PC-9 (cell line): ENCODE results near the gene PSMB1. TPM values are rescaled to one million over a fixed set of nuclear protein-coding genes. Genes with fewer than 3 reads are reported as not detected.

Experiments
- BruUV-seq: library from RNA; stranded (reverse); fragments of 400-500 nt; replicated peaks from 2 replicates; lab custom pipeline; 2021; lab: Mats Ljungman, UMichigan
- CTCF ChIA-PET: fragments of 300-600 bp; sonication (Branson Sonifier 250); formaldehyde crosslinking; loops from one replicate; lab custom pipeline; 2022; ENCODE audit warnings: antibody characterized with exemption; lab: Charles Lee
- POLR2A ChIA-PET: fragments of 300-600 bp; sonication (Branson Sonifier 250); formaldehyde crosslinking; loops from one replicate; lab custom pipeline; 2022; ENCODE audit warnings: antibody characterized with exemption; ENCODE audit not compliant: unreplicated experiment; lab: Charles Lee
- DNase-seq, 2 experiments: peaks; one replicate each; pipeline versions ENCODE4 v3.0.0 to v3.0.0-alpha.2; 2015 to 2022; ENCODE audit warnings: mixed read lengths in 1 of 2
- H2AFZ ChIP-seq: fragments of 200-600 bp; sonication (generic); 2 replicates; pipeline ENCODE4 v1.8.1; 2017; ENCODE audit warnings: antibody characterized with exemption
- H3F3A ChIP-seq: fragments of 200-600 bp; sonication (generic); 2 replicates; pipeline ENCODE4 v1.8.1; 2017; ENCODE audit warnings: antibody characterized with exemption, mild to moderate bottlenecking, low read depth; ENCODE audit not compliant: insufficient read depth
- H3K27ac ChIP-seq: fragments of 200-600 bp; sonication (generic); 2 replicates; pipeline ENCODE4 v1.6.1; 2016; ENCODE audit warnings: mixed run types
- H3K27me3 ChIP-seq: fragments of 200-600 bp; sonication (generic); 2 replicates; pipeline ENCODE4 v1.6.1; 2016; ENCODE audit warnings: low read depth, mixed run types; ENCODE audit not compliant: insufficient read depth
- H3K36me3 ChIP-seq: fragments of 200-600 bp; sonication (generic); 2 replicates; pipeline ENCODE4 v1.6.1; 2016; ENCODE audit warnings: low read depth, mixed run types
- H3K4me1 ChIP-seq: fragments of 200-600 bp; sonication (generic); replicated peaks from 2 replicates; pipeline ENCODE4 v1.6.1; 2016; ENCODE audit warnings: mixed run types; ENCODE audit not compliant: insufficient read depth
- H3K4me2 ChIP-seq: fragments of 200-600 bp; sonication (generic); 2 replicates; pipeline ENCODE4 v1.6.1; 2017; ENCODE audit warnings: mixed run types
- H3K4me3 ChIP-seq: fragments of 200-600 bp; sonication (generic); 2 replicates; pipeline ENCODE4 v1.6.1; 2016; ENCODE audit warnings: mixed run types
- H3K79me2 ChIP-seq: fragments of 200-600 bp; sonication (generic); 2 replicates; pipeline ENCODE4 v1.6.1; 2017; ENCODE audit warnings: low read depth, mixed run types
- H3K9me2 ChIP-seq: fragments of 200-600 bp; sonication (generic); 2 replicates; pipeline ENCODE4 v1.8.1; 2017; ENCODE audit warnings: mild to moderate bottlenecking; ENCODE audit not compliant: insufficient read depth
- H3K9me3 ChIP-seq: fragments of 200-600 bp; sonication (generic); 2 replicates; pipeline ENCODE4 v1.8.1; 2016; ENCODE audit warnings: low read depth; ENCODE audit not compliant: insufficient read depth
- H4K20me1 ChIP-seq: fragments of 200-600 bp; sonication (generic); 2 replicates; pipeline ENCODE4 v1.8.1; 2017; ENCODE audit not compliant: insufficient read depth
- CTCF ChIP-seq: fragments of 200-600 bp; sonication (generic); conservative IDR thresholded peaks from 2 replicates; pipeline ENCODE4 v1.6.1; 2017; ENCODE audit warnings: mixed run types, antibody characterized with exemption, mild to moderate bottlenecking, moderate library complexity
- EZH2 ChIP-seq: fragments of 200-600 bp; sonication (generic); IDR thresholded peaks from 2 replicates; pipeline ENCODE4 v1.8.0; 2017; ENCODE audit warnings: antibody characterized with exemption, low read depth
- intact Hi-C: fragments of 100-400 bp; cut with micrococcal nuclease; formaldehyde crosslinking; loops from one replicate; pipeline ENCODE4 v1.10.0; 2022; ENCODE audit not compliant: unreplicated experiment
- total RNA-seq: library from RNA; stranded (reverse); gene quantifications from 2 replicates; pipeline ENCODE4 v1.2.3, GENCODE V29; 2021

PSMB1 gene
- total RNA-seq, 1 experiment from 2014 or later: 169 TPM

- Histone ChIP-seq H3K9me3 (no peaks in the 10 kb centered on the region), H4K20me1 (no peaks in the 10 kb centered on the region), H3K36me3 (no peaks in the 10 kb centered on the region), H3K79me2 (no peaks in the 10 kb centered on the region), H3K9me2 (no peaks in the 10 kb centered on the region), H3K4me1 (no peaks in the 10 kb centered on the region), H3K27me3 (peaks cover 63% of the 10 kb centered on the region), H3K4me2 (no peak overlapping the region), H3K4me3 (no peak overlapping the region), H3F3A (no peaks in the 10 kb centered on the region), H2AFZ (no peak overlapping the region), H3K27ac (no peak overlapping the region)
- BruUV-seq: no TSS peak
- CTCF ChIA-PET: no interaction called here
- no peak for TF ChIP-seq CTCF
- TF ChIP-seq EZH2: no peak
- intact Hi-C loops: no loop called here
- POLR2A ChIA-PET: no interaction called here
- no peak for DNase-seq
Observed at GRCh38 chr6:170497841-170498301, 55.2 kb downstream of the PSMB1 start.

- Histone ChIP-seq H2AFZ (no peak overlapping the region), H4K20me1 (no peaks in the 10 kb centered on the region), H3K9me2 (no peaks in the 10 kb centered on the region), H3K79me2 (no peaks in the 10 kb centered on the region), H3K36me3 (no peaks in the 10 kb centered on the region), H3K4me3 (no peak overlapping the region), H3K27me3 (peaks cover 72% of the 10 kb centered on the region), H3F3A (no peaks in the 10 kb centered on the region), H3K9me3 (no peaks in the 10 kb centered on the region), H3K4me1 (no peaks in the 10 kb centered on the region), H3K4me2 (no peak overlapping the region), H3K27ac (no peak overlapping the region)
- intact Hi-C loops: no loop called here
- CTCF ChIA-PET: no interaction called here
- POLR2A ChIA-PET: no interaction called here
- TF ChIP-seq EZH2: no peak
- no peak for TF ChIP-seq CTCF
- no peak for DNase-seq
- BruUV-seq: no TSS peak
Observed at GRCh38 chr6:170493354-170493753, 59.8 kb downstream of the PSMB1 start.

- Histone ChIP-seq H3K9me2 (no peaks in the 10 kb centered on the region), H3K4me1 (no peaks in the 10 kb centered on the region)
- CTCF ChIA-PET: no interaction called here
Observed at GRCh38 chr6:170490259-170490658, 62.8 kb downstream of the PSMB1 start.

More at GRCh38 chr6:170490259-170490658, 62.8 kb downstream of the PSMB1 start:
- POLR2A ChIA-PET: no interaction called here
- Histone ChIP-seq H3K27ac (no peak overlapping the region), H3F3A (no peaks in the 10 kb centered on the region), H2AFZ (no peak overlapping the region), H4K20me1 (no peaks in the 10 kb centered on the region), H3K4me2 (no peak overlapping the region), H3K79me2 (no peaks in the 10 kb centered on the region), H3K4me3 (no peak overlapping the region), H3K9me3 (no peaks in the 10 kb centered on the region), H3K27me3 (peaks cover 81% of the 10 kb centered on the region), H3K36me3 (no peaks in the 10 kb centered on the region)
- no TSS peak for BruUV-seq
- intact Hi-C loops: no loop called here
- TF ChIP-seq EZH2 (no peak), CTCF (no peak)
- DNase-seq: no peak
